Measurements from ENCODE around the gene AUTS2. TPM values are rescaled to one million over a fixed set of nuclear protein-coding genes. Genes with fewer than 3 reads are reported as not detected.

The AUTS2 gene
- polyA plus RNA-seq, 3 donors = 0.08 to 0.35 TPM; not detected in 1

DNA sequence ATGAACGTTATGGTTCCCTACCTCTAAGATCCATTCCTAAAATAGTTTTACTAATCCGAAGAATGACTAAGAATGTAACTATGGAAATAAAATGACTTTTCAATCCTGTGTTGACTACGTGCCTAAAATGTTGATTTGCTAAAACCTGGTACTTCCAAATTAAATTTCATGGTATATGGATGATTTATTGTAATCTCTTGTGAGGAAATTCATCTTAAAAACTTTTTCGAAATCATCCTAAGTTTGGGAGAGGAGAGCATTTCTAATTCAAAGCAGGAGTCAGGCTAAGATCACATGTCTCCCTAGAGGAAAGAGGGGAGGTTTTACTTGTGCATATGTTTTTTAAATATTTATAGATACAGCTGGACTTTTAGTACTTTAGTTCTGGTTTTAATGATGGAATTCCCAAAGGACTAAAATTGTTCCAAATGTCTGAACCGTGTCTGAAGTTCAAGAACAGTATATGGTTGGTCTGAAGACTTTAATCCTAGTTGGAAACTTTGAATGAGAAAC lies 483.9 kb downstream of the AUTS2 start:
- no peak overlapping the region for H2AFZ ChIP-seq (ENCODE audit: insufficient read depth, low read depth, low read length, poor library complexity, severe bottlenecking)
- H3K36me3 ChIP-seq (replicated peaks in 1 of 2; ENCODE audit: control insufficient read depth in 1 of 2, insufficient read depth in 2 of 2, low read length in 2 of 2) = no peaks in the 10 kb centered on the region
- H3K4me1 ChIP-seq (ENCODE audit: control insufficient read depth in 1 of 2, insufficient read depth in 2 of 2, low read length in 2 of 2) = no peaks in the 10 kb centered on the region
- no peaks in the 10 kb centered on the region for H3K27me3 ChIP-seq (ENCODE audit: control insufficient read depth in 2 of 2, insufficient read depth in 2 of 2, low read length in 2 of 2)
- no CpG with 5 or more reads among the region's 5 CpGs for WGBS (ENCODE audit: insufficient coverage)
- H3K4me3 Mint-ChIP-seq = no peak overlapping the region
- no peaks in the 10 kb centered on the region for H3K4me1 Mint-ChIP-seq
- H3K9ac ChIP-seq (ENCODE audit: insufficient read depth, low read length, poor library complexity, severe bottlenecking) = no peak overlapping the region
- no peak overlapping the region for H3K4me3 ChIP-seq (replicated peaks in 1 of 3; ENCODE audit: low read depth in 2 of 3, low read length in 3 of 3)
- no peaks in the 10 kb centered on the region for H3K27me3 Mint-ChIP-seq (ENCODE audit: low read depth in 3 of 3)
- no peaks in the 10 kb centered on the region for H4K20me1 ChIP-seq (ENCODE audit: insufficient read depth, low read length)
- H3K36me3 Mint-ChIP-seq = no peaks in the 10 kb centered on the region
- no peak overlapping the region for H3K4me2 ChIP-seq (replicated peaks; ENCODE audit: extremely low read depth, low read length, poor library complexity, severe bottlenecking)
- peaks cover 6 to 21% (median 12%) of the 10 kb centered on the region in 7 donors for H3K9me3 Mint-ChIP-seq
- H3K9me3 ChIP-seq (replicated peaks in 1 of 2; ENCODE audit: control insufficient read depth in 1 of 2, insufficient read depth in 1 of 2, low read length in 2 of 2) = peaks cover 5 to 7% of the 10 kb centered on the region in 2 donors
- no peak overlapping the region for H3K27ac ChIP-seq (ENCODE audit: low read depth in 1 of 2, low read length in 2 of 2)
- no peak for DNase-seq
- TF ChIP-seq, protein P1, sequence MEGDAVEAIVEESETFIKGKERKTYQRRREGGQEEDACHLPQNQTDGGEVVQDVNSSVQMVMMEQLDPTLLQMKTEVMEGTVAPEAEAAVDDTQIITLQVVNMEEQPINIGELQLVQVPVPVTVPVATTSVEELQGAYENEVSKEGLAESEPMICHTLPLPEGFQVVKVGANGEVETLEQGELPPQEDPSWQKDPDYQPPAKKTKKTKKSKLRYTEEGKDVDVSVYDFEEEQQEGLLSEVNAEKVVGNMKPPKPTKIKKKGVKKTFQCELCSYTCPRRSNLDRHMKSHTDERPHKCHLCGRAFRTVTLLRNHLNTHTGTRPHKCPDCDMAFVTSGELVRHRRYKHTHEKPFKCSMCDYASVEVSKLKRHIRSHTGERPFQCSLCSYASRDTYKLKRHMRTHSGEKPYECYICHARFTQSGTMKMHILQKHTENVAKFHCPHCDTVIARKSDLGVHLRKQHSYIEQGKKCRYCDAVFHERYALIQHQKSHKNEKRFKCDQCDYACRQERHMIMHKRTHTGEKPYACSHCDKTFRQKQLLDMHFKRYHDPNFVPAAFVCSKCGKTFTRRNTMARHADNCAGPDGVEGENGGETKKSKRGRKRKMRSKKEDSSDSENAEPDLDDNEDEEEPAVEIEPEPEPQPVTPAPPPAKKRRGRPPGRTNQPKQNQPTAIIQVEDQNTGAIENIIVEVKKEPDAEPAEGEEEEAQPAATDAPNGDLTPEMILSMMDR (IDR thresholded peaks at IDR 0.05) = no peak
- H3K79me2 ChIP-seq (ENCODE audit: insufficient read depth, low read length) = no peaks in the 10 kb centered on the region
- intact Hi-C loops (cut with micrococcal nuclease) = no loop called here
- no peak overlapping the region for H3K27ac Mint-ChIP-seq

DNA sequence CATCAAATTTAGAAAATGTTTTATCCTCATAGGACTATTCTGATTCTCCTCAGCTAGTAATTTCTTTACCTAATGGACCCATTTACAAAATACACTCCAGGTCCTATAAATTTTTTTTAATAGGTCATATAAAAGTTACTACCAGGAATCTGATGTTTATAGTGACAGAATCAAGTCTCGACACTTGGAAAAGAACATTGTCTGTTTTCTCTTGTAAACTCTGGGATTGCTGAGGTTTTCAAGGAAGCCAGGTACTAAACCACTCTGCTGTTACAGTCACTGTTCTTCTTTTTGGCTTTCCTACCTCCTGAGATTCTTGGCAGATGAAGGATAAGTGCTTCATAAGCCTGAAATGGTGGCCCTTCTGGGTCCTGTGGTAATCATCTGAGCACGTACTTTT lies 493.1 kb downstream of the AUTS2 start:
- DNase-seq = no peak
- Histone ChIP-seq H3K27me3 (ENCODE audit: control insufficient read depth in 2 of 2, insufficient read depth in 2 of 2, low read length in 2 of 2) (no peaks in the 10 kb centered on the region), H3K27ac (ENCODE audit: low read depth in 1 of 2, low read length in 2 of 2) (no peak overlapping the region), H3K36me3 (replicated peaks in 1 of 2; ENCODE audit: control insufficient read depth in 1 of 2, insufficient read depth in 2 of 2, low read length in 2 of 2) (no peaks in the 10 kb centered on the region), H3K79me2 (ENCODE audit: insufficient read depth, low read length) (no peaks in the 10 kb centered on the region), H3K4me3 (replicated peaks in 1 of 3; ENCODE audit: low read depth in 2 of 3, low read length in 3 of 3) (no peak overlapping the region), H2AFZ (ENCODE audit: insufficient read depth, low read depth, low read length, poor library complexity, severe bottlenecking) (no peak overlapping the region), H3K9me3 (replicated peaks in 1 of 2; ENCODE audit: control insufficient read depth in 1 of 2, insufficient read depth in 1 of 2, low read length in 2 of 2) (peaks cover 1 to 2% of the 10 kb centered on the region in 2 donors), H3K4me2 (replicated peaks; ENCODE audit: extremely low read depth, low read length, poor library complexity, severe bottlenecking) (no peak overlapping the region), H3K4me1 (ENCODE audit: control insufficient read depth in 1 of 2, insufficient read depth in 2 of 2, low read length in 2 of 2) (no peaks in the 10 kb centered on the region), H3K9ac (ENCODE audit: insufficient read depth, low read length, poor library complexity, severe bottlenecking) (no peak overlapping the region), H4K20me1 (ENCODE audit: insufficient read depth, low read length) (no peaks in the 10 kb centered on the region)
- Mint-ChIP-seq H3K36me3 (peaks cover 1 to 2% of the 10 kb centered on the region in 2 donors), H3K27me3 (ENCODE audit: low read depth in 3 of 3) (peaks cover 0 to 1% (median 0%) of the 10 kb centered on the region in 3 donors), H3K9me3 (peaks cover 0 to 11% (median 5%) of the 10 kb centered on the region in 7 donors), H3K4me1 (no peaks in the 10 kb centered on the region), H3K27ac (no peak overlapping the region), H3K4me3 (no peak overlapping the region)
- intact Hi-C loops (cut with micrococcal nuclease) = no loop called here
- WGBS (ENCODE audit: insufficient coverage) = no CpG with 5 or more reads among the region's 2 CpGs
- TF ChIP-seq, protein P1 (IDR thresholded peaks at IDR 0.05) = no peak

Data from CD14-positive monocyte (primary cell).